Keratinocyte (primary cell): Measurements from ENCODE around the gene JOSD2.

ENCODE experiments used
- CTCF ChIP-seq, 3 experiments: IDR thresholded peaks in 1 of 3; conservative IDR thresholded peaks in 1 of 3; optimal IDR thresholded peaks in 1 of 3; 2 replicates in 2 of 3; 3 replicates in 1 of 3; pipeline versions ENCODE3 to v1.5.1; 2011; ENCODE audit warnings: low read length in 3 of 3, mild to moderate bottlenecking in 3 of 3, moderate library complexity in 2 of 3, control low read depth in 1 of 3, inconsistent platforms in 1 of 3; ENCODE audit not compliant: insufficient read depth in 2 of 3; ENCODE audit errors: extremely low read depth in 1 of 3
- EZH2 ChIP-seq: IDR thresholded peaks from one replicate; pipeline ENCODE4 v1.6.1; 2012; ENCODE audit warnings: inconsistent platforms, mild to moderate bottlenecking, low read length, moderate library complexity

- TF ChIP-seq CTCF (optimal IDR thresholded peaks at IDR 0.05 in 1 of 3, IDR thresholded peaks at IDR 0.05 in 1 of 3, conservative IDR thresholded peaks at IDR 0.05 in 1 of 3; ENCODE audit: extremely low read depth in 1 of 3, insufficient read depth in 2 of 3, low read length in 3 of 3), result no peak
- no peak for TF ChIP-seq EZH2
Measured at GRCh38 chr19:50480281-50481111, 30.5 kb downstream of the JOSD2 start.
